NB4 (cell line): ENCODE results near the gene NRBF2.

Source experiments
- CTCF ChIP-seq: IDR thresholded peaks from one replicate; pipeline ENCODE4 v1.5.1; 2012; ENCODE audit warnings: low read depth, low read length
- MYC ChIP-seq: IDR thresholded peaks from 2 replicates; pipeline ENCODE4 v1.6.1; 2011; ENCODE audit warnings: low read depth, low read length
- POLR2A ChIP-seq: IDR thresholded peaks from 2 replicates; pipeline ENCODE4 v1.6.1; 2011; ENCODE audit warnings: mild to moderate bottlenecking; ENCODE audit not compliant: insufficient read length; ENCODE audit errors: extremely low read depth
- TF ChIP-seq, protein P1 (sequence below): IDR thresholded peaks from 2 replicates; pipeline ENCODE4 v1.6.1; 2011; ENCODE audit warnings: low read depth, low read length

DNA sequence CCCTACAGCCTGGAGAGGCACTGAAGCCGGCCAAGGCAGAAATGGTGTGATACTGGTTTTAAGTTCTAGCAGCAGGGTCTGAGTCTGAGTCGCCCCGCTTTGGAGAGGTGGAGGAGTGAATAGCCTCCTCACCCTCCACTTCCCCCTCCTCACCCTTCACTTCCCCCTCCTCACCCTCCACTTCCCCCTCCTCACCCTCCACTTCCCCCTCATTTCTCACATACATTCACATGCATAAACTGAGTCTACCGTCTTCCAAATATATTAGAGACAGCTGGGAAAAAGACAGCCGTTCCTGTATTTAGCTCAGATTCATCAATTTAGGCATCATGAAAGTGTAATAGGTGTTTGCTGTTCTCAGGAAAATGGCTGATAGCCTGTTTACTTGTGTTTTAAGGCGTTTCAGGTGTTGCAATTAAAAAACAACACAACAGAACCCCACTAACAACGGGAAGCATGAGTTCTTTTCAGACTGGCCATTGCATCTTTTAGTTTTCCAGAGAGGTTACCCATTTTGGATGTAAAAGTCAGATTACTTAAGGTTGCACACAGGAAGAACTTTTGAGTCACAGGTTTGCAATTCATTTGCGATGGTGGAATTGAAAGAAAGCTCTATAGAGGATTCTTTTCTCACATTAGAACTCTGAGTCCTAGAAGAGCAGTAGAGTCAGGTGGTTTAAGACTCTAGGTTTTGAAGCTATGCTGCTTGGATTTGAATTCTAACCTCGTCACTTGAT, 861 bp downstream of the NRBF2 start:
- TF ChIP-seq POLR2A, result no peak
- TF ChIP-seq CTCF, result no peak
- TF ChIP-seq, protein P1, sequence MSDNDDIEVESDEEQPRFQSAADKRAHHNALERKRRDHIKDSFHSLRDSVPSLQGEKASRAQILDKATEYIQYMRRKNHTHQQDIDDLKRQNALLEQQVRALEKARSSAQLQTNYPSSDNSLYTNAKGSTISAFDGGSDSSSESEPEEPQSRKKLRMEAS, result no peak
- no peak for TF ChIP-seq MYC
